Activated gamma-delta T cell treated with Interleukin-2 at 50 U/mL for 16 hours (primary cell): Measurements from ENCODE around the gene OGFR.

Source experiments
- DNase-seq: peaks from one replicate; pipeline ENCODE4 v3.0.0-alpha.2; 2020

Gene OGFR

DNA sequence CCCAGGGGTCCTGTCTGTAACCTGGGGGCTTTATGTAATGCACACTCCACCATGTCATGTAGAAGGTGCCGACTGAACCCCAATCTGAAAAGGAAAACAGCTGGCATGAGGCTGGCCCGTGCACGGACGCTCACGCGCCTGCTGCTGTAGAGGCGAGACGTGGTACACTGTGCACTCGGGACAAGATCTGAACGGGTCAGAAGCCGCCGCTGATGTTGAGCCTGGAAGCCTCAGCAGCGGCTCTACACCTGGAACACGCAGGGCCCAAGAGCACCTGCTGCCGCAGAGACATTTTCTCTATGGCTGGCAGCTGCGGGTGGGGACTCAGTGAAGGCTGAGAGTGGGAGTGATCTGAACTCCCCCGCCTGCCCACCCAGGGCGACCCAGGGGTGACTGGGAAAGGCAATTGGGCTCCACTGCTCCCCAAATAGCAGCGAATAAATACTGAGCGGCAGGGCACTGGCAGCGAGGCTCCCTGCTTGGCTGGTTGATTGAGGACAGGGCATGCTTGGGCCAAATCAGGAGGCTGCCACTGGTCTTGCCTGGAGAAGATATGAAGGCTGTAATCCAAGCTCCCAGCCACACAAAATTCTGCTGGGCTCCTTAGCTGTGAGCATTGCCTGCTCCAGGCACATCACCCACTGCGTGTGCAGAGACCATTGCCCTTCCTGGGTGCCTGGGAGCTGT is 2.5 kb upstream of the OGFR start:
- no peak for DNase-seq

DNA sequence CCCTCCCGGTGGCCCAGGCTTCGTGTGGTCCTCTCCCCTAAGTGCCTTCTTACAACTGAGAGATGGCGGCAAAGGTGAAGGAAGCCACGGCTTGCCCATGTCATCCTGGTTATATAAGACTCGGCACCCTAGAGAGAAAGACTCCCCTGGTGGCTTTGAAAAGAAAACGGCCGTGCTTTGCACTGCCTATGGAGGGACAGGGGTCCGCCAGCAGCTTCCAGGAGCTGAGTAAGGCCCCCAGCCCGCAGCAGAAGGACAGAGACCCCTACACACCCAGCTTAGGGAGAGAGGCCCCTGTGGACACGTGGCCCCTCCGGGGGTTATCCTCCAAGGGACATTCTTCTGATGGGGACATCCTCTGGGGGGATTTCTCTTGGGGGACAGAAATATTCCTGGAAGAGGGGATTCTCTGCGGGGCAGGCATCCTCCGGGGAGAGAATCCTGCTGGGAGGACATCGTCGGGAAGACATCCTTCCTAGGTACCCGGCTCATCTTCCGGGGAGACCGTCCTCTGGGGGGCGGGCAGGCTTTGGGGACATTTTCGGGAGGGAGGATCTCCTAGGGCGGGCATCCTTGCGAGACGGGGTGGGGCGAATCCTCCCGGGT is 511 bp upstream of the OGFR start:
- DNase-seq: no peak

DNA sequence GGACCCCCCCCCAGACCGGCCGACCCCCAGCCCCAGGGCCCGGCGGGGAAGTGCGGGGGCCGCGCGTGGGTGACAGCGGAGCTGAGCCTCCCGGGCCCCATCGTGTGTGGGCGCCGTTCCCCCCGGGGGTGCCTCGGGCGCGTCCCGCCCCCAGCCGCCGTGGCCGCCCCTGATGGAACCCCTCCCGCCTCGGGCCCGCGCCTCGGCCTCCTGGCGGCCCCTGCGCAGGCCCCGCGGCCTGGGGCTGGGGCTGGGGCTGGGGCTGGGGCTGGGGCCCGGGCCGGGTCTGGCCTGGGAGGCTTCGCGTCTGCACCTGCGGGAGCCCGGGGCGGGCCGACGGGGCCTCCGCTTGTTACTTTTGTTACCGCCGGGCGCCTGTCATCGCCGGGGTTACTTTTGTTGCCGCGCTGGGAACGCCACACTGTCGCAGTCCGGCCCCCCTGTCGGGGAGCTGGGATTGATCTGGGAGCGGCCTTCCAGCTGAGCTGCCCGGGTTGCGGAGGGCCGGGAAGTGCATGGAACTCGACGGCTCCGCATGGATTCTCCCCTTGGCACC is 598 bp downstream of the OGFR start:
- DNase-seq: no peak

DNA sequence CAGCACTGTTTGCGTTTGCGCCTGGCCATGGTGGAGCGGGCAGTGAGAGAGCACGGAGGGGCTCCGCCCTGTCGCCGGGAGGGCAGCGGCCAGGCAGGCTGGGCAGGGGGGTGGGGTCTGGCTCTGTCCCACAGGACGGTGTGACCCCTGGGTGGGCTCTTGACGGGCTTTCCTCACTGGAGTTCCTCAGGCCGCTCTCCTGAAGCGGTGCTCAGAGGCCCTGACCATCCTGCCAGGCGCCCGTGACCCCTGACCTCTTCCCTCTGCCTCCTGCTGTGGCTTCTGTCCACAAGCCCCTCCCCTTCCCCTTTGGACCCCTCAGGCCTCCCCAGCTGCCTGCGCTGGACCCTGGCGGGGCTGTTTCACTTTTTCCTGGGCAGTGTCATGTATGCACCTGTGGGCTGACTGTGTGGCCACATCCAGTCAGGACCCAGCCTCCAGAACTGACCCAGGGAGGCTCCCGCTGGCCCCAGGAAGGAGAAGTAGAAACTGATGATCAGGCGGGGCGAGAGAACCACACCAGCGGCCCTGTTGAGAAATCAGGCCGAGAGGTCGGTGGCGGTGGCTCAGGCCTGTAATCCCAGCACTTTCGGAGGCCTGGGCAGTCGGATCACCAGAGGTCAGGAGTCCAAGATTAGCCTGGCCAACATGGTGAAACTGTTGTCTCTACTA is 1.2 kb downstream of the OGFR start:
- DNase-seq: no peak

DNA sequence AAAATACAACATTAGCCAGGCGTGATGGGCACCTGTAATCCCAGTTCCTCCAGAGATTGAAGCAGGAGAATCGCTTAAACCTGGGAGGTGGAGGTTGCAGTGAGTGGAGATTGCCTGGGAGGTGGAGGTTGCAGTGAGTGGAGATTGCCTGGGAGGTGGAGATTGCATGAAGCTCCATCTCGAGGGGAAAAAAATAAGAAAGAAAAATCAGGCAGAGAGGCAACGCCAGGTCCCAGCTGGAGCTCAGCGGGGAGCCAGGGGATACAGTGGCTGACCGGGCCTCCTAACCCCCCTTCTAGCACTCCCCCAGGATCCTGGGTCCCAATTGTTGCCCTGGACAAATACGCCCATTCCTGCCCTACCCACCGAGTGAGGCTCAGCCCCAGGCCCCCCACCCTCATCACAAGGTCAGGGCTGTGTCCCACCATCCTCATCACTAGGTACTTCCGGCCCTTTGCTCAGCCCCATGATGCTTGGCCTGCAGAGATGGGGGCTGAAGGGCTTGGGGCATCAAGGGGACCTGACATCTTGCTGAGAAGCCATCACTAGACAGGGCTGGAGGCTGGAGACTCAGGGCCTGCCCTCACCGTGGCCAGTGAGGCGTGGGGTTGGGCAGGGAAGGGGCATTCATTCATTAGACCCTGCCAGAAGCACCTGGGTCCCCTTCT is 1.9 kb downstream of the OGFR start:
- DNase-seq: no peak

DNA sequence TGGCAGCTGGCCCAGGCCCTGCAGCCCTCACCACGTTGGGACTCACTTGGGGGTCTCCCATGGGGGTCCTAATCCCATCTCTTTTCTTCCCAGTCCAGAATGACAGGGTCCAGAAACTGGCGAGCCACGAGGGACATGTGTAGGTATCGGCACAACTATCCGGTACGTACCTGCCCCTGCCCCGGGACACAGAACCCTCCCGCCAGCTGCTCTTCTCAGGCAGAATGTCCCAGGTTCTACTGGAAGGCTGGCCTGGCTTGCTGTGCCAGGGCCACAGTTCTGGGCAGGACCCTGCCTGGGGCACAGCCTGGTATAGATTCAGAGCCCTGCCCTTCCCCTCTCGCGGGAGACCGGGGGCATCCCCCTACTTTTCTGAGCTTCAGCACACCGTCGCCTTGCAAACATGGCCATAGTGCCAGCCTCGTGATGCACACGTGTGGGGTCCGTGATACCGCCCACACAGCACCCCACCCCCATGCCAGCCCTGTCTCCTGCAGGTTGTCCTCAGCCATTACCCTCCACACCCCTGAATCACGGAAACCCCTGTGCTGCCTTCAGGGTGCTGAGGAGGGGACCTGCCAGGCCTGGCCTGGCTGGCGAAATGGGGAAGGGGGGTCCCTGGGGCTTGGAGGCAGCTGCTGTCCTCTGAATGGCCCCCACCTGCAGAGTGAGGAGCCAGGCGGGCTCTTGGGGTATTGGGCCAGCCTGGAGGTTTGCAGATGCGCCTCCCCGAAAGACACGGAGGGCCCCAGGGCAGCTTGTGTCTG is 3.0 kb downstream of the OGFR start:
- no peak for DNase-seq

DNA sequence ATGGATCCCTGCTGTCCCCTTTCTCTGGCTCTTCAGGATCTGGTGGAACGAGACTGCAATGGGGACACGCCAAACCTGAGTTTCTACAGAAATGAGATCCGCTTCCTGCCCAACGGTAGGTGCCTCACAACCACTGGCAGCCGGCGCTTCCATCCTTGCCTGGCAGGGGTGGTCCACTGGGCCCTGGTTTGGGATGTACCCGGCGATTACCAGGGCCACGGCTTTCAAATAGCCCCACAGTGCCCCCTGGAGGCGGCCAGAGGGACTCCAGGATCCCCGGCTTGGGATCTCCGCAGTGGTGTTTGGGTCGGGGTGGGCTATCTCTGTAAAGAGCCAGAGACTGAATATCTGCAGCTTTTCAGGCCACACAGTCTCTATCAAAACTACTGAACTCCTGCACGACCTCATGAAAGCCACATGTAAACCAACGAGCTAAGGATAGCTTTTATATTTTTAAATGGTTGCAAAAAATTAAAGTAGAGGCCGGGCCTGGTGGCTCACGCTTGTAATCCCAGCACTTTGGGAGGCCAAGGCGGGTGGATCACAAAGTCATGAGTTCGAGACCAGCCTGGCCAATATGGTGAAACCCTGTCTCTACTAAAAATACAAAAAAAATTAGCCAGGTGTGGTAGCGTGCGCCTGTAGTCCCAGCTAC is 3.7 kb downstream of the OGFR start:
- DNase-seq: peak; percentile 77

DNA sequence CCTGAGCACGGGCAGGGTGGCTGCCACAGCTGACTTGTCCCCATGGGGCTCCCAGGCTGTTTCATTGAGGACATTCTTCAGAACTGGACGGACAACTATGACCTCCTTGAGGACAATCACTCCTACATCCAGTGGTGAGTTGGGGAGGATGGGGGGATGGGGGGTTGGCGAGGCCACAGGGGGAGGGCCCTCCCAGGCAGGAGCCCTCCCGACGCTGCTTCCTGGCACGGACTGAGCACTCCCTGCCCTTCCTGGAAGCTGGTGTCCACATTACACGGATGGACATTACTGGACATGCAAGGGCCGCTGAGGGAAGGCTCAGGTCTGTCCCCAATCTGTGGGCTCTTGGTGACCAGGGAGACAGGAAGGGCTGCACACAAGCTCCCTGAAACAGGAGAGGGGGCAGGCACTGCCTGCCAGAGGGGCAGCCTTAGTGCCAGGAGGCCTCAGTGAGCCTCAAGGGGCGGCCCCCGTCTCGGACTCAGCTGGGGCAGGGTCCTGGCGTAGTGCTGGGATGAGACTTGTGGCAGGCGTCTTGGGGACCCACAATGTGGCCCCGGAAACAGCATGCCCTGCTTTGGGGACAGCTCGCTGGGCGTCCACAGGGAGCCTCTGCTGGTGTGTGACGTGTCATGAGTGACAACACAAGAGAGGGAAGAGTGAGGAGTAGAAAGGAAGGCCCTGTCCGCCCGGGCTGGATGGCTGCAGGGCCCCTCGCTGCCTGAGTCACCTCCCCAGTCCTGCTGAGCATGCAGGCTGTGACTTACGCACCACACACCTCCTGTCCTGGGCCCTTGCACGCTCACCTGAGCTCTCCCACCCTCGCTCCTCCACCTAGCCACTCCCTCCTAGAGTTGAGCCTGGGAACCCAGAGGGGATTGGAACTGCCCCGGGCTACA is 5.1 kb downstream of the OGFR start:
- DNase-seq: no peak

DNA sequence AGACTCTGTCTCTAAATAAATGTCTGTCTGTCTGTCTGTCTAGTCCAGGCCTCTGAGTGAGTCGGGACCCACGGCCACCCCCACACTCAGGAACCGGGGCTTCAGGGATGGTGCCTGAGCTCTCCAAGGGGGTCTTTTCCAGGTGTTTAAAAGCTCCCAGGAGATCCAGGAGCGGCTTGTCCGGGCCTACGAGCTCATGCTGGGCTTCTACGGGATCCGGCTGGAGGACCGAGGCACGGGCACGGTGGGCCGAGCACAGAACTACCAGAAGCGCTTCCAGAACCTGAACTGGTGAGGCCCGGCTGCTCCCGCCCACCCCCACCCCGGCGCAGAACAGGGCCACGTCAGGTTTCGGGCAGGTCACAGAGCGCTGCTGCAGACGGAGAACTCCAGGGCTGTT is 6.7 kb downstream of the OGFR start:
- no peak for DNase-seq

DNA sequence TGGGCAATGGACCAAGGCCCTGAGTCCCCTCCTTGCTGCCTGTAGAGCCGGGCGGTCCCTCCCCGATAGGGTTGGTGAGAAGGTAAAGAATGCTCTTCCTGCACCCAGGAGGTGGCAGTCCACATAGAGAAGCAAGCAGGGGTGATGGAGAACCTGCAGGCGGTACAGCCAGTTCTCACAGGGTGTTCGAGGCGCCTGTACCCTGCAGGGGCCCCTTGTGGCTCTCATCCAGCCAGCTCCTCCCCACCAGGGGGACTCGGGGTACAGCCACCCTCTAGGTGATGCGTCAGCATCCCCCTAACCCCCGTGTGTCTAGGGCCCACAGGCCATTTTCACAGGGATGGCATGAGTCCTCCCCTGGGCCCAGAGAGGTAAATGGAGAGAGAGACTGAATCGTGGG is 7.1 kb downstream of the OGFR start:
- no peak for DNase-seq

DNA sequence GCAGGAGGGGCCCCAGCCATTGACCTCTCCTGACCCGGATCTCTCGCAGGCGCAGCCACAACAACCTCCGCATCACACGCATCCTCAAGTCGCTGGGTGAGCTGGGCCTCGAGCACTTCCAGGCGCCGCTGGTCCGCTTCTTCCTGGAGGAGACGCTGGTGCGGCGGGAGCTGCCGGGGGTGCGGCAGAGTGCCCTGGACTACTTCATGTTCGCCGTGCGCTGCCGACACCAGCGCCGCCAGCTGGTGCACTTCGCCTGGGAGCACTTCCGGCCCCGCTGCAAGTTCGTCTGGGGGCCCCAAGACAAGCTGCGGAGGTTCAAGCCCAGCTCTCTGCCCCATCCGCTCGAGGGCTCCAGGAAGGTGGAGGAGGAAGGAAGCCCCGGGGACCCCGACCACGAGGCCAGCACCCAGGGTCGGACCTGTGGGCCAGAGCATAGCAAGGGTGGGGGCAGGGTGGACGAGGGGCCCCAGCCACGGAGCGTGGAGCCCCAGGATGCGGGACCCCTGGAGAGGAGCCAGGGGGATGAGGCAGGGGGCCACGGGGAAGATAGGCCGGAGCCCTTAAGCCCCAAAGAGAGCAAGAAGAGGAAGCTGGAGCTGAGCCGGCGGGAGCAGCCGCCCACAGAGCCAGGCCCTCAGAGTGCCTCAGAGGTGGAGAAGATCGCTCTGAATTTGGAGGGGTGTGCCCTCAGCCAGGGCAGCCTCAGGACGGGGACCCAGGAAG is 7.7 kb downstream of the OGFR start:
- no peak for DNase-seq

DNA sequence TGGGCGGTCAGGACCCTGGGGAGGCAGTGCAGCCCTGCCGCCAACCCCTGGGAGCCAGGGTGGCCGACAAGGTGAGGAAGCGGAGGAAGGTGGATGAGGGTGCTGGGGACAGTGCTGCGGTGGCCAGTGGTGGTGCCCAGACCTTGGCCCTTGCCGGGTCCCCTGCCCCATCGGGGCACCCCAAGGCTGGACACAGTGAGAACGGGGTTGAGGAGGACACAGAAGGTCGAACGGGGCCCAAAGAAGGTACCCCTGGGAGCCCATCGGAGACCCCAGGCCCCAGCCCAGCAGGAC is 8.2 kb downstream of the OGFR start:
- no peak for DNase-seq

DNA sequence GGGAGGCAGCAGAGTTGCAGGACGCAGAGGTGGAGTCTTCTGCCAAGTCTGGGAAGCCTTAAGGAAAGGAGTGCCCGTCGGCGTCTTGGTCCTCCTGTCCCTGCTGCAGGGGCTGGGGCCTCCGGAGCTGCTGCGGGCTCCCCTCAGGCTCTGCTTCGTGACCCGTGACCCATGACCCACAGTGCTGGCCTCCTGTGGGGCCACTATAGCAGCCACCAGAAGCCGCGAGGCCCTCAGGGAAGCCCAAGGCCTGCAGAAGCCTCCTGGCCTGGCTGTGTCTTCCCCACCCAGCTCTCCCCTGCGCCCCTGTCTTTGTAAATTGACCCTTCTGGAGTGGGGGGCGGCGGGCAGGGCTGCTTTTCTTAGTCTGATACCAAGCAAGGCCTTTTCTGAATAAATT is 9.0 kb downstream of the OGFR start:
- no peak for DNase-seq

DNA sequence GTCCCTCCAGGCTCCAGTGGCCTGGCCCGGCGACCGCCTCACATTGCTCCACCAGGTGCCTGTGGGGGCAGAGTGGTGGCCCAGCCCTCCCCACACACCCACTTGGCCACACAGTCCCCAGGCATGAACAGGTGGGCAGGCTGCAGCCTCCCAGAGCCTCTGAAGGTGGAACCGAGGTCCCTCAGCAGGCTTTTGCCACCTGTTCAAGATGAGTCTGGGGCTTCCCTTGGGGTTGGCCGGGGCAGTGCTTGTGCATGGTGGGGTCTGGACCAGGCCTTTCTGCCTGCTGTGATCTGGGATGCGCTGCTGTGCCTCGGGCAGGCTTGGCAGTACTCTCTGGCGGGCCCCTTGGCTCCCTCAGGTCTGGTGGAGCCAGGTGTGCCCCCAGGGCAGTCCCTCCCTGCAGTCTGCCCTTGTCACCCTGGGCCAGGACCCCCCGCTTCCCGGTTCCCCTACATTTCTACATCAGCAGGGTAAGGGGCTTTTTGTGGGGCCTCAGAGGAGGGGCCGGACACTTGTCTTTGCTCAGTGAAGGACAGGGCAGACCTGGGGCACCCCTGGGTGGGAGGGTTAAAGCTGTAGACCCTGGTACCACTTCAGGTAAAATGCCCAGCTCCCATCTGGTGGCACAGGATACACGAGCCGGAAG is 9.5 kb downstream of the OGFR start:
- no peak for DNase-seq

DNA sequence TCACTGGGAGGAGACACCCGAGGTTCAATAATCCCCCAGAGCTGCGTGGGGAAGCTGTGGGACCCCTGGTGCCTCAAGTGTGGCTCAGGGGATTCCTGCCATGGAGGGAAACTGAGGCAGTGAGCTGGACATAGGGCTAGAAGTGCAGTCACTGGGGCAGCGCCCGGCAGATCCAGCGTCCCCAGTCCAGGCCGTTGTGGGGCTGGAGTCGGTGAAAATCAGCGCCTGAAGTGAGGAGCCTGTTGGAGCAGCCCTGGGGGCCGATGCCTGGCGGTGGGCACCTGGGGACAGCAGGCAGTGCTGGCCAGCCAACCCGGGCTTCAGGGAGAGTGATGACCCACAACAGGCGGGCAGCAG is 10.1 kb downstream of the OGFR start:
- no peak for DNase-seq

DNA sequence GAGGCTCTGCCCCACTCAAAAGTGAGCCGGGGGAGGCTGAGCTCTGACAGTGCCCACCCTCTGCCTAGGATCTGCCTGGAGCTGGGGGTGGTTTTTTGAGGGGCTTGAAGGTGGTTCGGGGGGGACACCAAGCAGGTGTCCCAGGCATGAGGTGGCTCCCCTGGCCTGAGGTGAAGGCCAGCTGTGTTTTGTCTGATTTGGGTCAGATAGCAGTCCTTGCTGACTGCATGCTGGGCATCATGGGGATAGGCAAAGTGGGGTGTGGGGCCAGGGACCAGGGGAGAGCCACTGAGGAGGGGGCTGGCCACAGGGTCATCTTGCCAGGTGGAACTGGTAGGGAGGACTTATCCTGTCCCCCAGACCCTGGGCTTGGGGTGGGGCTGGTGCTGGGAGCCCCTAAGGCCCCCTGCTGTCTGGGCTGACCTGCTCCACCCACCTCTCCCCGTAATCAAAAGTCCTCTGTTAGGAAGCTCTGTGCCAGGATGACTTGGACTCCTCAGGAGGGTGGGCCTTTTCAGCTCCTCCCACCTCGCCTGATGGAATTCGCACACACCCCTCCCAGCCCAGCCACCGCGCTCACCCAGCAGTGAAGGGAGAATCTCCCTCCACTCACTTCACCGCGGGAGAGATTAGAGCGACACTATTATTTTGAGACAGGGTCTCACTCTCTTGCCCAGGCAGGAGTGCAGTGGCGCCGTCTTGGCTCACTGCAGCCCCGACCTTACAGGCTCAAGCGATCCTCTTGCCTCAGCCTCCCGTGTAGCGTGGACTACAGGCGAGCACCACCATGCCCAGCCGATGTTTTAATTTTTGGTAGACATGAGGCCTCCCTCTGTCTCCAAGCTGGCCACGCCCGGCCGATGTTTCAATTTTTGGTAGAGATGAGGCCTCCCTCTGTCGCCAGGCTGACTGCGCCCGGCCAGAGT is 10.7 kb downstream of the OGFR start:
- DNase-seq: no peak

DNA sequence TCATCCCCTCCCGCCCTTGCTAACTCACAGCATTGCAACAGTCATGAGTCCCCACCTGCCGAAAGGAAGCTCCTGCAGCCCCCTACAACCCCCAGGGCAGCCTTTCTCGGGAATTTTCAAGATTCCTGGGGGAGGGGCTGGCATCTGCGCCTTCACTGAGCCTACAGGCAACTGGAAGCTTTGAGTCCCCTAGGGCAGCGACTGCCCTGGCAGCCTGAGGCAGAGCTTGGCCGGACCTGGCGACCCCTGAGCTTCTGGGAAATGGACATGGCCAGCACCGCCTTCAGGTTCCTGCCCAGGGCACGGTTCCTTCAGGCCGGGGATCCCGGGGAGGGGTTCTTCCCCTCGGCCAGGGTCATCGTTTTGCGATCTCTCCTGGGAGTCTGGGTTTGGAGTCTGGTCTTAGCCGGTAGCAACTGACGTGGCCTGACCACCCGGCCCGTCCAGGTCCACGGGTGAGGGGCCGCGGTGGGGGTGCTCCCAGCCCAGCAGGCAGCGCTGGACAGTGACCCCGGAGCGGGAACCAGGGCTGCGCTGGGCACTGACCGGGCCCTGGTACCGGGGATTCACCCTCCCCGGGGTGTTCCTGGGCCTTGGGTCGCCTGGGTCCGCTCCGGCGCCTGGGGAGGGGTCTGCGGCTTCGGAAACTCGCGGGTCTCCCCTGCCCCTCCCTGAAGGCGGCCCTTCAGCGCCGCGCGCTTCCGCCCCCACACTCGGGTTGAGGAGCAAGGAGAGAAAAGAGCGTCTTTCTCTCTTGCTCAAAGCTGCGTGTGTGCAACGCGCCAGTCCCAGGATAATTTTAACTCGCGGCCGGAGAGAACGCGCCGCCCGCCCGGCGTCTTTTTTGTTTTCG is 11.6 kb downstream of the OGFR start:
- no peak for DNase-seq
